GM12878 (cell line): ENCODE results near the gene MYO15B. TPM values are rescaled to one million over a fixed set of nuclear protein-coding genes. Genes with fewer than 3 reads are reported as not detected.
A peak's percentile ranks its signal among the peaks of the same experiment; 100 is the strongest.

Experiments
- ATAC-seq: fragments of 200-7000 bp; cut with Tn5 transposase; 3 replicates; pipeline ENCODE4 v1.9.1; 2020; ENCODE audit warnings: mild to moderate bottlenecking, moderate library complexity
- BruUV-seq: library from RNA; stranded (reverse); fragments of 400-500 nt; replicated peaks from 2 replicates; lab custom pipeline; 2021; lab: Mats Ljungman, UMichigan
- CTCF ChIA-PET: fragments of 300-600 bp; sonication (Branson Sonifier 250); formaldehyde crosslinking; extraction: SDS; loops from one replicate; lab custom pipeline; 2021; ENCODE audit warnings: inconsistent platforms; lab: Yijun Ruan, JAX
- POLR2A ChIA-PET: fragments of 350-600 bp; formaldehyde crosslinking; extraction: SDS; loops from one replicate; lab custom pipeline; 2021; ENCODE audit warnings: inconsistent platforms; lab: Charles Lee
- RAD21 ChIA-PET: fragments of 300-600 bp; sonication (Branson Sonifier 250); formaldehyde crosslinking; loops from one replicate; lab custom pipeline; 2023; ENCODE audit warnings: antibody characterized with exemption; ENCODE audit not compliant: unreplicated experiment; lab: Charles Lee
- SMC1A ChIA-PET: fragments of 300-600 bp; sonication (Branson Sonifier 250); formaldehyde crosslinking; loops from one replicate; lab custom pipeline; 2023; ENCODE audit not compliant: unreplicated experiment, uncharacterized antibody; lab: Charles Lee
- DNase-seq: peaks from one replicate; pipeline ENCODE4 v3.0.0-alpha.2; 2011; ENCODE audit warnings: low read depth, low spot score
- FAIRE-seq: peaks from 3 replicates; lab custom pipeline; 2011; peaks lifted over from hg19 to GRCh38; lab: Jason Lieb, UNC
- H2AFZ ChIP-seq: 2 replicates; pipeline ENCODE4 v1.6.0; 2011; ENCODE audit warnings: low read depth, low read length, control low read depth; ENCODE audit not compliant: control insufficient read depth
- H3K27ac ChIP-seq: 2 replicates; pipeline ENCODE4 v1.5.1; 2011; ENCODE audit warnings: control low read depth; ENCODE audit not compliant: control insufficient read depth, insufficient read depth
- H3K27me3 ChIP-seq, 2 experiments: replicated peaks in 1 of 2; 2 replicates each; pipeline versions ENCODE4 v1.6.0 to v1.6.1; 2011; ENCODE audit warnings: low read length in 1 of 2; ENCODE audit not compliant: control insufficient read depth in 2 of 2, insufficient read depth in 2 of 2
- H3K36me3 ChIP-seq, 2 experiments: 2 replicates each; pipeline ENCODE4 v1.5.1; 2011; ENCODE audit warnings: low read length in 1 of 2; ENCODE audit not compliant: control insufficient read depth in 2 of 2, insufficient read depth in 2 of 2
- H3K4me1 ChIP-seq: 2 replicates; pipeline ENCODE4 v1.6.1; 2011; ENCODE audit warnings: mild to moderate bottlenecking, low read length, moderate library complexity, mixed read lengths; ENCODE audit not compliant: control insufficient read depth, insufficient read depth
- H3K4me2 ChIP-seq: 2 replicates; pipeline ENCODE4 v1.6.0; 2011; ENCODE audit warnings: control low read depth; ENCODE audit not compliant: control insufficient read depth, insufficient read depth
- H3K4me3 ChIP-seq: fragments of 200-600 bp; sonication (generic); 2 replicates; pipeline ENCODE4 v1.5.1; 2016
- H3K79me2 ChIP-seq: 2 replicates; pipeline ENCODE4 v1.6.0; 2011; ENCODE audit warnings: low read length; ENCODE audit not compliant: control insufficient read depth, insufficient read depth
- H3K9ac ChIP-seq: 2 replicates; pipeline ENCODE4 v1.8.0; 2011; ENCODE audit warnings: low read length, control low read depth, mixed read lengths; ENCODE audit not compliant: control insufficient read depth, insufficient read depth
- H3K9me3 ChIP-seq: replicated peaks from 3 replicates; pipeline ENCODE4 v1.5.1; 2011; ENCODE audit warnings: mild to moderate bottlenecking, low read length; ENCODE audit not compliant: control insufficient read depth, insufficient read depth
- H4K20me1 ChIP-seq: 2 replicates; pipeline ENCODE4 v1.6.0; 2011; ENCODE audit not compliant: control insufficient read depth, insufficient read depth
- EGR1 ChIP-seq, 2 experiments: IDR thresholded peaks; 1 replicate in 1 of 2; 2 replicates in 1 of 2; pipeline ENCODE4 v1.6.1; 2011 to 2012; ENCODE audit warnings: low read depth in 2 of 2, low read length in 2 of 2, borderline replicate concordance in 1 of 2, mild to moderate bottlenecking in 1 of 2, moderate library complexity in 1 of 2
- HDAC6 ChIP-seq: fragments of 200-600 bp; sonication (generic); IDR thresholded peaks from one replicate; pipeline ENCODE4 v1.8.0; 2017; ENCODE audit warnings: antibody characterized with exemption; ENCODE audit not compliant: unreplicated experiment
- MLLT1 ChIP-seq: fragments of 450-650 bp; IDR thresholded peaks from 2 replicates; pipeline ENCODE4 v1.6.1; 2016; ENCODE audit warnings: mild to moderate bottlenecking
- NR2C1 ChIP-seq: fragments of 450-650 bp; IDR thresholded peaks from 2 replicates; pipeline ENCODE4 v1.6.1; 2017; ENCODE audit warnings: antibody characterized with exemption, mild to moderate bottlenecking, moderate library complexity
- PAX5 ChIP-seq: IDR thresholded peaks from 2 replicates; pipeline ENCODE4 v1.6.1; 2011; ENCODE audit warnings: low read depth, low read length, borderline replicate concordance
- POLR2A ChIP-seq: IDR thresholded peaks from 2 replicates; pipeline ENCODE4 v1.6.1; 2011; ENCODE audit warnings: low read depth, mild to moderate bottlenecking, low read length
- RUNX3 ChIP-seq: IDR thresholded peaks from 2 replicates; pipeline ENCODE4 v1.6.1; 2012; ENCODE audit warnings: low read length, inconsistent platforms
- SIN3A ChIP-seq: IDR thresholded peaks from 2 replicates; pipeline ENCODE4 v1.6.1; 2012; ENCODE audit warnings: low read depth, low read length, improper control_type of control experiment
- SMARCA5 ChIP-seq: fragments of 450-650 bp; IDR thresholded peaks from 2 replicates; pipeline ENCODE4 v1.6.1; 2017; ENCODE audit warnings: mild to moderate bottlenecking
- SP1 ChIP-seq: IDR thresholded peaks from one replicate; pipeline ENCODE4 v1.6.1; 2011; ENCODE audit warnings: low read depth, low read length
- ZNF217 ChIP-seq: fragments of 450-650 bp; IDR thresholded peaks from 2 replicates; pipeline ENCODE4 v1.6.1; 2017; ENCODE audit warnings: antibody characterized with exemption, mild to moderate bottlenecking
- WGBS: methylation state at CpG from one replicate; pipeline ENCODE4 v1.1.6; 2016; ENCODE audit warnings: low lambda C conversion rate; ENCODE audit not compliant: insufficient replicate concordance, insufficient coverage; ENCODE audit errors: missing lambda C conversion rate; 5-methylcytosine and 5-hydroxymethylcytosine counted together
- in situ Hi-C: fragments of 300-500 bp; cut with MboI; formaldehyde crosslinking; loops from 9 replicates; pipeline ENCODE4 v1.14.3; 2018; ENCODE audit warnings: mixed read lengths
- intact Hi-C: fragments of 100-400 bp; cut with micrococcal nuclease; formaldehyde crosslinking; loops from one replicate; pipeline ENCODE4 v1.14.2; 2022; ENCODE audit not compliant: unreplicated experiment
- polyA plus RNA-seq, 11 experiments: library from polyadenylated mRNA; depleted of rRNA in 4 of 11; unstranded in 6 of 11; stranded (reverse) in 5 of 11; fragments of >200 nt; fragmentation: Nextera tagmentation in 4 of 11; fragmentation: Illumina TruSeq in 1 of 11; extraction: Ambion mirVana in 4 of 11; extraction: Trizol in 1 of 11; gene quantifications; 1 replicate in 1 of 11; 2 replicates in 10 of 11; pipeline versions ENCODE4 v1.2.1 to v1.2.3, GENCODE V29; 2011 to 2016; ENCODE audit warnings: inconsistent platforms in 2 of 11, missing spikeins in 2 of 11, low read depth in 1 of 11
- total RNA-seq, 4 experiments: library from RNA; depleted of rRNA in 3 of 4; stranded (reverse); fragments of >200 nt in 3 of 4; fragmentation: Illumina TruSeq in 1 of 4; extraction: Trizol in 1 of 4; gene quantifications; 2 replicates each; pipeline versions ENCODE4 v1.2.1 to v1.2.3, GENCODE V29; 2013 to 2021
- TF ChIP-seq, protein P1 (sequence below): fragments of 450-650 bp; IDR thresholded peaks from 2 replicates; pipeline ENCODE4 v1.6.1; 2017; ENCODE audit warnings: mild to moderate bottlenecking, moderate library complexity
- TF ChIP-seq, protein P2 (sequence below): fragments of 450-650 bp; IDR thresholded peaks from 2 replicates; pipeline ENCODE4 v1.6.1; 2018; ENCODE audit warnings: borderline replicate concordance, mild to moderate bottlenecking; ENCODE audit not compliant: partially characterized antibody

Gene MYO15B
- total and polyA plus RNA-seq, 10 of the 15 experiments (the other 5 are each of a cell fraction or from before 2014, with no cell fraction given), result 0.67 to 15.4 (median 2.3) TPM; not detected in 1

DNA sequence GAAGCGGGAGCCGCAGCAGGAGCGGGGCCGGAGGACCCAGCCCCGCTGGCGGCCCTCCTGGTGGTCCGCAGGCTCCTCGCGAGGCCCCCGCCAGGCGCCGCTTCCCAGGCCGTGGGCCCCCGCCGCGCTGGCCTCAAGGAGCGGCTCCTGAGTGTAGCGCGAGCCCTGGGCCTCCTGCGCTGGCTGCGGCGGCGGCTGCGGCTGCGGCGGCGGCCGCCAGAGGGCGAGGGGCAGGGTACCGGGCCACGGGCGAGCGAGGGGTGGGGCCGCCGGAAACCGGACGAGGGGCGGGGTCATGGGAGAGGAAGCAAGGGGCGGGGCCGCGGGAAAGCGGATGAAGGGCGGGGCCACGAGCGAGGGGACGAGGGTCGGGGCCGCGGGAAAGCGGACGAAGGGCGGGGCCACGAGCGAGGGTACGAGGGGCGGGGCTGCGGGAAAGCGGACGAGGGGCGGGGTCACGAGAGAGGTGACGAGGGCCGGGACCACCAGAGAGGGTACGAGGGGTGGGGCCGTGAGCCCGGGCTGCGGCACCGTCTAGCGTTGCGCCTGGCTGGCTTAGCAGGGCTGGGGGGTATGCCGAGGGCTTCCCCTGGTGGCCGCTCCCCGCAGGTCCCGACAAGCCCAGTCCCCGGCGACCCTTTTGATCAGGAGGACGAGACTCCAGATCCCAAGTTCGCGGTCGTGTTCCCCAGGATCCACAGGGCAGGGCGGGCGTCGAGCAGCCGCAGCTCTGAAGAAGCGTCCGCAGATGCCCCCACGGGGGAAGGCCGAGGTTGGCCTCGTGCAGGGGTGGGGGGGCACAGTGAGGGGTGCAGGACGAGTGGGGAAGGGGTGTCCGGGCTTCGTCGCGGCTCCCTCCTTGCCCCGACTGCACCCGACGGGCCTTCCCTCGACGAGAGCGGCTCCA lies 1.7 kb downstream of the MYO15B start:
- no peaks in the 10 kb centered on the region for H3K36me3 ChIP-seq
- ChIA-PET POLR2A (interaction anchor here (1.0 kb wide), 1 partner anchor 72 kb away, joined by 4 read pairs; no protein-coding TSS in a partner anchor), RAD21 (no interaction called here), SMC1A (interaction anchor here (1.2 kb wide), 1 partner anchor 72 kb away, joined by 5 read pairs; the partner anchor contains the start of gene TSEN54), CTCF (interaction anchor here (0.8 to 3.7 kb wide), 10 partner anchors 12 to 166 kb away, joined by 3 to 20 read pairs (median 4); partner anchors contain the start of genes RECQL5 and TSEN54)
- no peaks in the 10 kb centered on the region for H3K9me3 ChIP-seq
- peaks cover 5 to 9% of the 10 kb centered on the region in 2 experiments for H3K27me3 ChIP-seq
- intact Hi-C loops (loop anchor here (1.0 to 2.0 kb wide), 2 partner anchors 72 to 163 kb away; partner anchors contain the start of gene TSEN54), in situ Hi-C loops (no loop called here)
- DNase-seq, result peak; percentile 48
- H3K4me1 ChIP-seq, result 0 out of 2 replicates have a peak, but pooled peaks cover 4% of the 10 kb centered on the region
- peak; percentile 82 for FAIRE-seq
- peak overlapping the region; percentile 88 for H3K4me2 ChIP-seq
- no peaks in the 10 kb centered on the region for H4K20me1 ChIP-seq
- ATAC-seq, result peak; percentile 90
- peak overlapping the region; percentile 33; the same call in 1 of the 2 replicates for H3K27ac ChIP-seq
- H3K4me3 ChIP-seq, result peak overlapping the region; percentile 69
- peak overlapping the region; percentile 79 for H2AFZ ChIP-seq
- 4% methylated on average over 48 of the region's 100 CpGs for WGBS
- no peaks in the 10 kb centered on the region for H3K79me2 ChIP-seq
- no TSS peak for BruUV-seq
- peak overlapping the region; percentile 44; the same call in 1 of the 2 replicates for H3K9ac ChIP-seq
- TF ChIP-seq, protein P1, sequence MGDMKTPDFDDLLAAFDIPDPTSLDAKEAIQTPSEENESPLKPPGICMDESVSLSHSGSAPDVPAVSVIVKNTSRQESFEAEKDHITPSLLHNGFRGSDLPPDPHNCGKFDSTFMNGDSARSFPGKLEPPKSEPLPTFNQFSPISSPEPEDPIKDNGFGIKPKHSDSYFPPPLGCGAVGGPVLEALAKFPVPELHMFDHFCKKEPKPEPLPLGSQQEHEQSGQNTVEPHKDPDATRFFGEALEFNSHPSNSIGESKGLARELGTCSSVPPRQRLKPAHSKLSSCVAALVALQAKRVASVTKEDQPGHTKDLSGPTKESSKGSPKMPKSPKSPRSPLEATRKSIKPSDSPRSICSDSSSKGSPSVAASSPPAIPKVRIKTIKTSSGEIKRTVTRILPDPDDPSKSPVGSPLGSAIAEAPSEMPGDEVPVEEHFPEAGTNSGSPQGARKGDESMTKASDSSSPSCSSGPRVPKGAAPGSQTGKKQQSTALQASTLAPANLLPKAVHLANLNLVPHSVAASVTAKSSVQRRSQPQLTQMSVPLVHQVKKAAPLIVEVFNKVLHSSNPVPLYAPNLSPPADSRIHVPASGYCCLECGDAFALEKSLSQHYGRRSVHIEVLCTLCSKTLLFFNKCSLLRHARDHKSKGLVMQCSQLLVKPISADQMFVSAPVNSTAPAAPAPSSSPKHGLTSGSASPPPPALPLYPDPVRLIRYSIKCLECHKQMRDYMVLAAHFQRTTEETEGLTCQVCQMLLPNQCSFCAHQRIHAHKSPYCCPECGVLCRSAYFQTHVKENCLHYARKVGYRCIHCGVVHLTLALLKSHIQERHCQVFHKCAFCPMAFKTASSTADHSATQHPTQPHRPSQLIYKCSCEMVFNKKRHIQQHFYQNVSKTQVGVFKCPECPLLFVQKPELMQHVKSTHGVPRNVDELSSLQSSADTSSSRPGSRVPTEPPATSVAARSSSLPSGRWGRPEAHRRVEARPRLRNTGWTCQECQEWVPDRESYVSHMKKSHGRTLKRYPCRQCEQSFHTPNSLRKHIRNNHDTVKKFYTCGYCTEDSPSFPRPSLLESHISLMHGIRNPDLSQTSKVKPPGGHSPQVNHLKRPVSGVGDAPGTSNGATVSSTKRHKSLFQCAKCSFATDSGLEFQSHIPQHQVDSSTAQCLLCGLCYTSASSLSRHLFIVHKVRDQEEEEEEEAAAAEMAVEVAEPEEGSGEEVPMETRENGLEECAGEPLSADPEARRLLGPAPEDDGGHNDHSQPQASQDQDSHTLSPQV, result peak; percentile 59; the same call in 1 of the 2 replicates
- TF ChIP-seq SIN3A (no peak), PAX5 (peak; percentile 84), HDAC6 (no peak), MLLT1 (no peak), ZNF217 (0 out of 2 replicates have a peak, but pooled peaks have one; percentile 19), SP1 (no peak), NR2C1 (no peak), SMARCA5 (peak; percentile 39; the same call in 1 of the 2 replicates), POLR2A (peak; percentile 73), EGR1 (IDR thresholded peaks at IDR 0.05; ENCODE audit: borderline replicate concordance in 1 of 2, low read depth in 2 of 2, low read length in 2 of 2) (no peak), RUNX3 (0 out of 2 replicates have a peak, but pooled peaks have one; percentile 11)
- TF ChIP-seq, protein P2, sequence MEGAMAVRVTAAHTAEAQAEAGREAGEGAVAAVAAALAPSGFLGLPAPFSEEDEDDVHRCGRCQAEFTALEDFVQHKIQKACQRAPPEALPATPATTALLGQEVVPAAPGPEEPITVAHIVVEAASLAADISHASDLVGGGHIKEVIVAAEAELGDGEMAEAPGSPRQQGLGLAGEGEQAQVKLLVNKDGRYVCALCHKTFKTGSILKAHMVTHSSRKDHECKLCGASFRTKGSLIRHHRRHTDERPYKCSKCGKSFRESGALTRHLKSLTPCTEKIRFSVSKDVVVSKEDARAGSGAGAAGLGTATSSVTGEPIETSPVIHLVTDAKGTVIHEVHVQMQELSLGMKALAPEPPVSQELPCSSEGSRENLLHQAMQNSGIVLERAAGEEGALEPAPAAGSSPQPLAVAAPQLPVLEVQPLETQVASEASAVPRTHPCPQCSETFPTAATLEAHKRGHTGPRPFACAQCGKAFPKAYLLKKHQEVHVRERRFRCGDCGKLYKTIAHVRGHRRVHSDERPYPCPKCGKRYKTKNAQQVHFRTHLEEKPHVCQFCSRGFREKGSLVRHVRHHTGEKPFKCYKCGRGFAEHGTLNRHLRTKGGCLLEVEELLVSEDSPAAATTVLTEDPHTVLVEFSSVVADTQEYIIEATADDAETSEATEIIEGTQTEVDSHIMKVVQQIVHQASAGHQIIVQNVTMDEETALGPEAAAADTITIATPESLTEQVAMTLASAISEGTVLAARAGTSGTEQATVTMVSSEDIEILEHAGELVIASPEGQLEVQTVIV, result no peak
